ENCODE results near the gene RAB8A. TPM values are rescaled to one million over a fixed set of nuclear protein-coding genes. Genes with fewer than 3 reads are reported as not detected.

The RAB8A gene
- polyA plus RNA-seq, 1 experiment: 78.6 TPM

DNA sequence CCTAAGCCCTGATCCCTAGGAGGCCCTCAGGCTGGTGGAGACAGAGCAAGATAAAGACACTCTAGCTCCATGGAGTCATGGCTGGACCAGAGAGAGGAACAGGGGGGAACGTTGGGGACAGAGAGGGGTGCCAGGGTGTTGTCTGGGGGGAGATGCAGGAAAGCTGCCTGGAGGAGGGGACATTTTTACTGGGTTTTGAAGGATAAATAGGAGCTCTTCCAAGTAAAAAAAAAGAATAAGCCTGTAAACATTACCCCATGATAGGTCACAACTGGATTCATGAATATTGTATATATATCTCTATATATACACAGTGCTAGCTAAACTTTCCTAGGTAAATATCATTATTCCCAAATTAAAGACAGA, 32.5 kb downstream of the RAB8A start:
- DNase-seq (ENCODE audit: low read depth): no peak
- Histone ChIP-seq H3K27me3 (ENCODE audit: control insufficient read depth, insufficient read depth, low read length) (no peaks in the 10 kb centered on the region), H3K36me3 (ENCODE audit: control insufficient read depth, insufficient read depth, low read length) (no peaks in the 10 kb centered on the region), H3K4me3 (ENCODE audit: low read depth, low read length) (no peak overlapping the region)
- ChIA-PET CTCF (interaction anchor here (1.3 kb wide), 1 partner anchor 102 kb away, joined by 3 read pairs; no protein-coding TSS in a partner anchor), POLR2A (no interaction called here)
- TF ChIP-seq CTCF (IDR thresholded peaks at IDR 0.05; ENCODE audit: insufficient read depth, low read depth, low read length): no peak

DNA sequence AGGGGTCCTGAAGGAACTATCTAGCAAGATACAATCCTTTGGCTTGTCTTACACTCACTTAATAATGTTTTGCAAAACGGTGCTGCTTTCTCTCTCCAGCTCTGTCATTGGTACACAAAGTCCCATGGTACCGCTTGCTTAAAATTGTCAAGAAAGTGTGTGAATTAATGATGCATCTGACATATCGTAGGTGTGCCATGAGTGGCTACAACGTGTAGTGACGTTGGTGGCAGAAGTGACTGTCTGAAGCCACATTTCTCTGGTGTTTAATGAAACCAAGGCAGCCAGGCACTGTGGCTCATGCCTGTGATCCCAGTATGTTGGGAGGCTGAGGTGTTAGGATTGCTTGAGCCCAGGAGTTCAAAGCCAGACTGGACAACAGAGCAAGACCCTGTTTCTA, 34.4 kb downstream of the RAB8A start:
- CTCF ChIA-PET: interaction anchor here (0.6 to 1.7 kb wide), 2 partner anchors 19 to 141 kb away, joined by 3 to 4 read pairs; no protein-coding TSS in a partner anchor
- Histone ChIP-seq H3K36me3 (ENCODE audit: control insufficient read depth, insufficient read depth, low read length) (no peaks in the 10 kb centered on the region), H3K4me3 (ENCODE audit: low read depth, low read length) (no peak overlapping the region), H3K27me3 (ENCODE audit: control insufficient read depth, insufficient read depth, low read length) (no peaks in the 10 kb centered on the region)
- DNase-seq (ENCODE audit: low read depth): no peak
- POLR2A ChIA-PET: no interaction called here
- no peak for TF ChIP-seq CTCF (IDR thresholded peaks at IDR 0.05; ENCODE audit: insufficient read depth, low read depth, low read length)

DNA sequence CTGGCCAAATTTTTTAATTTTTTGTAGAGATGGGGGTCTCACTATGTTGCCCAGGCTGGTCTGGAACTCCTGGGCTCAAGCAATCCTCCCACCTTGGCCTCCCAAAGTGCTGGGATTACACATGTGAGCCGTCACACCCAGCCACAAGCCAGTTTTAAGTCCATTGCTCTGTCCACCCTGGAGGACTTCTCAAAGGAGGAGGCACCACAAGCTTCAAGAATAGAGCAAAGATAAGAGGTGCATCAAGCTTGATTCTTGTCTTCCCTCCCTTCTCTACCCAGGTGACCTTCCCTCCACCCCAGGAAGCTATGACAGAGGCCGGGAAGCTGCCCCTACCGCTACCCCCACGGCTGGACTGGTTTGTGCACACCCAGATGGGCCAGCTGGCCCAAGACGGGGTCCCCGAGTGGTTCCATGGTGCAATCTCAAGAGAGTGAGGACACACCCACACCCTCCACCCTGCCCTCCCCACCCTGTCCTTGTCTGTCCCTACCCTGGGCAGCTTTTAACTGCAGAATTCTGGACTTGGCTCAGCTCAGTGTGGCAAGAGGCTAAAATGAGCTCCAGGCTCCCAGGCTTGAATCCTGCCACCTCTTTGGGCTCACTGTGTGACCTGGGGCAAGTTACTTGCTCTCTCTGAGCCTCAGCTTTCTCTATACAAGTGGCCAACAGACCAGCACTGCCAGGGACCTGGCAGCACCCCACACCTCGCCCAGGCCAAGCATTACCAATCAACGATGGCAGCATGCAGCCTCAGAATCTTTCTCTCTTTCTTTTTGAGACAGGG, 36.9 kb downstream of the RAB8A start:
- TF ChIP-seq CTCF (IDR thresholded peaks at IDR 0.05; ENCODE audit: insufficient read depth, low read depth, low read length): no peak
- ChIA-PET POLR2A (no interaction called here), CTCF (interaction anchor here (1.2 kb wide), 1 partner anchor 37 kb away, joined by 3 read pairs; no protein-coding TSS in a partner anchor)
- no peaks in the 10 kb centered on the region for H3K27me3 ChIP-seq (ENCODE audit: control insufficient read depth, insufficient read depth, low read length)
- H3K4me3 ChIP-seq (ENCODE audit: low read depth, low read length): no peak overlapping the region
- DNase-seq (ENCODE audit: low read depth): no peak
- H3K36me3 ChIP-seq (ENCODE audit: control insufficient read depth, insufficient read depth, low read length): no peaks in the 10 kb centered on the region

DNA sequence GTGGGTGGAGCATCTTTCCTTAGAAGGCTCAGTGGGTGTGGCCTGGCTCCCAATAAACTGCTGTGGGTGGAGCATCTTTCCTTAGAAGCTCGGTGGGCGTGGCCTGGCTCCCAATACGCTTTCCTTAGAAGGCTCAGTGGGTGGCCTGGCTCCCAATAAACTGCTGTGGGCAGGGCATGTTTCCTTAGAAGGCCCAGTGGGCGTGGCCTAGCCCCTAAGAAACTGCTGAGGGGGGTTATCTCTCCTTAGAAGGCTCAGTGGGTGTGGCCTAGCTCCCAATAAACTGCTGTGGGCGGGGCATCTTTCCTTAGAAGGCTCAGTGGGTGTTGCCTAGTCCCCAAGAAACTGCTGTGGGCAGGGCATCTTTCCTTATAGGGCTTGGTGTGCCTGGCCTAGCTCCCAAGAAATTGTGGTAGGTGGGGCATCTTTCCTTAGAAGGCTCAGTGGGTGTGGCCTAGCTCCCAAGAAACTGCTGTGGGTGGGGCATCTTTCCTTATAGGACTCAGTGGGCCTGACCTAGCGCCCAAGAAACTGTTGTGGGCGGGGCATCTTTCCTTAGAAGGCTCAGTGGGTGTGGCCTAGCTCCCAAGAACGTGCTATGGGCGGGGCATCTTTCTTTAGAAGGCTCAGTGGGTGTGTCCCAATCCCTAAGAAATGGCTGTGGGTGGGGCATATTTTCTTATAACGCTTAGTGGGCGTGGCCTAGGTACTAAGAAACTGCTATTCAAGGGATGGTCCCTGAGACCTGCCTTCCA, 42.1 kb downstream of the RAB8A start:
- POLR2A ChIA-PET: no interaction called here
- Histone ChIP-seq H3K27me3 (ENCODE audit: control insufficient read depth, insufficient read depth, low read length) (no peaks in the 10 kb centered on the region), H3K4me3 (ENCODE audit: low read depth, low read length) (no peak overlapping the region), H3K36me3 (ENCODE audit: control insufficient read depth, insufficient read depth, low read length) (no peaks in the 10 kb centered on the region)
- CTCF ChIA-PET: interaction anchor here (1.1 kb wide), 1 partner anchor 113 kb away, joined by 3 read pairs; no protein-coding TSS in a partner anchor
- no peak for TF ChIP-seq CTCF (IDR thresholded peaks at IDR 0.05; ENCODE audit: insufficient read depth, low read depth, low read length)
- no peak for DNase-seq (ENCODE audit: low read depth)

- no peak overlapping the region for H3K4me3 ChIP-seq (ENCODE audit: low read depth, low read length)
- CTCF ChIA-PET: no interaction called here
- POLR2A ChIA-PET: no interaction called here
- DNase-seq (ENCODE audit: low read depth): no peak
- H3K27me3 ChIP-seq (ENCODE audit: control insufficient read depth, insufficient read depth, low read length): no peaks in the 10 kb centered on the region
- no peaks in the 10 kb centered on the region for H3K36me3 ChIP-seq (ENCODE audit: control insufficient read depth, insufficient read depth, low read length)
- TF ChIP-seq CTCF (IDR thresholded peaks at IDR 0.05; ENCODE audit: insufficient read depth, low read depth, low read length): no peak
Measured at GRCh38 chr19:16154557-16154956, 42.9 kb downstream of the RAB8A start.

Measured in BJ (cell line).